GM19468 (cell line): ENCODE measurements around the gene DMWD.

Source experiments
- ATAC-seq: cut with Tn5 transposase; IDR thresholded peaks from one replicate; pipeline ENCODE4 v1.9.1; 2021; ENCODE audit warnings: mild to moderate bottlenecking, moderate library complexity, moderate number of reproducible peaks; ENCODE audit not compliant: unreplicated experiment; ENCODE audit errors: extremely low read depth

Gene DMWD, protein sequence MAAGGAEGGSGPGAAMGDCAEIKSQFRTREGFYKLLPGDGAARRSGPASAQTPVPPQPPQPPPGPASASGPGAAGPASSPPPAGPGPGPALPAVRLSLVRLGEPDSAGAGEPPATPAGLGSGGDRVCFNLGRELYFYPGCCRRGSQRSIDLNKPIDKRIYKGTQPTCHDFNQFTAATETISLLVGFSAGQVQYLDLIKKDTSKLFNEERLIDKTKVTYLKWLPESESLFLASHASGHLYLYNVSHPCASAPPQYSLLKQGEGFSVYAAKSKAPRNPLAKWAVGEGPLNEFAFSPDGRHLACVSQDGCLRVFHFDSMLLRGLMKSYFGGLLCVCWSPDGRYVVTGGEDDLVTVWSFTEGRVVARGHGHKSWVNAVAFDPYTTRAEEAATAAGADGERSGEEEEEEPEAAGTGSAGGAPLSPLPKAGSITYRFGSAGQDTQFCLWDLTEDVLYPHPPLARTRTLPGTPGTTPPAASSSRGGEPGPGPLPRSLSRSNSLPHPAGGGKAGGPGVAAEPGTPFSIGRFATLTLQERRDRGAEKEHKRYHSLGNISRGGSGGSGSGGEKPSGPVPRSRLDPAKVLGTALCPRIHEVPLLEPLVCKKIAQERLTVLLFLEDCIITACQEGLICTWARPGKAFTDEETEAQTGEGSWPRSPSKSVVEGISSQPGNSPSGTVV

DNA sequence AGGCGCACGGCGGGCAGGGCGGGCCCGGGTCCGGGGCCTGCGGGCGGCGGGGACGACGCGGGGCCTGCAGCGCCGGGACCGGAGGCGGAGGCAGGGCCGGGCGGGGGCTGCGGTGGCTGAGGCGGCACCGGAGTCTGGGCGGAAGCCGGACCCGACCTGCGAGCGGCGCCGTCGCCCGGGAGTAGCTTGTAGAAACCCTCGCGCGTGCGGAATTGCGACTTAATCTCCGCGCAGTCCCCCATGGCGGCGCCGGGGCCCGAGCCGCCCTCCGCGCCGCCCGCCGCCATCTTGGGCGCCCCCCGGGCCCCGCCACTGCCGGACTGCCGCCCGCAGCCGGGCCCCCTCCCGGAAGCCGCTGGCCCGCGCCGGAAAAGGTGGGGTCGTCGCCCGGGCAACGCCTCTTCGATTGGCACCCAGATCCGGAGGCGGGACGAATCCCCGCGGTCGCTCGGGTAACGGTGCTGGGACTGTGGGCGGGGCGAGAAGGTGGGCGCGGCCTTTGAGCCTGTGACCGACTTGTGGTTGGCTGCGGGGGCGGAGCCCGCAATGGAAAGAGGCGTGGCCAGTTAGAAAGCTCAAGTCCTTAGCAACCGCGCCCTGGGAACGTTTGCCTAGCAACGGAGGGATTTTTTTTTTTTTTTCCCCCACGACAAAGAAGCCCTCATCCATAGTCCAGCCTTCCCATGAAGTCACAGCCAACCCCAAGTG lies at the start of gene DMWD:
TSS of gene DMWD (minus strand) at position 376 of the 708 bp plus-strand sequence. CDS start at position 287, 89 bp downstream.
- peak; percentile 87 for ATAC-seq

DNA sequence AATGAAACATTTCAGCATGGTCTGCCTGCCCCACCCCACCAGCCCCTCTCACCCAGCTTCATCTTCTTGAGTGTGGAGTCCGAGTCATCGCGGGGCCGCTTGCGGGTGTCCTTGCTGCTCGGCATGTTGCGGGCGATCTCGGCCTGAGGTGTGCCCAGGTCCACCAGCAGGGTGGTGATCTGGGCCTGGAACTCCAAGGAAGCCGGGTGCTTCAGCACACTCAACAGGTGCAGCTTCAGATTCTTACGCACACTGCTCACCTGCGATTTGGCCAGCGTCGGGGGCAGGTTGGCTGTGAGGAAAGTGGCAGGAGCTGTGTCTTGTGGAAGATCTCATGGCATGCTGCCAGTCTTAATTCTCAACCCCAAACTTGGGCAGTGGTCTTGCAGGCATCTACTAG lies 49.6 kb upstream of the DMWD start:
- no peak for ATAC-seq

DNA sequence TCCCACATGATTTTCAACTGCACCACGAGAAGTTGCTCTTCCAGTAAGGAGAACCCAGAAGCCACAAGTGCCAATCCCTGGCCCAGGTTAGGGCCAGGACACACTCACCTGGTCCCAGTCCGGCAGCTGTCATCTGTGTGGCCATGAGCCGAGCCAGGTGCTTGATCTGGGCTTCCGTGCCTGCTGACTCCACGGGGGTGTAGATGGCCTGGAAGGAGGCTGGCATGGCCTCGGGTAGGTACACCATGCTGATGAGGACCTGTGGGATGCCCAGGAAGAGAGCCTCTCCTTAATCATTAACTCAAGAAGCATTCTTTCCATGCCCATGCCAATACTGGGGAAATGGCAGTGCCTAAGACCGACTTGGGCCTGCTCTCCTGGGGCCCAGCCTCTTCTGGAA lies 42.3 kb upstream of the DMWD start:
- ATAC-seq, result no peak

DNA sequence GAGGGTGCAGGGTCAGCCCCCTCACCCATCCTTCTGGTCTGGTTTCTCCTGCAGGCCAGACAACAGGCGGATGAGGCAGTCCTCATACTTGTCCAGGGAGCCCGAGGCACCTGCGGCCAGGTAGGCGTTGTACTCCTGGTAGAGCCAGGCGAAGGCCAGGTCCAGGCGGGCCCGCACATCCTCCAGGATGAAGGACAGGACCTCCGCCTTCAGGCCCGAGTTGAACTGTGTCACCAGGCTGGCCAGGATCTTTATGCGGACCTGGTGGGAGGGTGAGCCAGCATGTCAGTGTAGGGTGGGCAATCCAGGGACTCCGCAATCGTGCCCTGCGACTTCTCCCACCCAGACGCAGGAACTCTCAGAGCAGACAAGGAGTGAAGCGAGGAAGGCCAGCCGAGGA lies 36.3 kb upstream of the DMWD start:
- ATAC-seq, result no peak

DNA sequence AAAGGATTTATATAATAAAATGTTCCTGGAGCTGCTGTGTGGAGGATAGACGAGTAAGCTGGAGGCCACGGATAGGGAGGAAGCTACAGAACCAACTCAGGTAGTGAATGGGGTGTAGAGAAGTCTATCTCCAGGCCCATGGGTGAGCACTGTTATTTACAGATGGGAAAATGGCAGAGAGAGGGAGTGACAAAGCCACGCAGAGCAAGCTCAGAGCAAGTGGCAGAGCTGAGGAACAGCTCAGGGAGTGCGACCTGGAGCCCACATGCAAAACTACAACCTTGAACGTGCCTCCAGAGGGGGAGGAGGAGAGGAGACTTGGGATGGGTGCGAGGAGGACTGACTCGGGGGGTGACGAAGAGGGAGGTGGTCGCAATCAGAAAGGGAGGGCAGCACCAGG lies 35.9 kb upstream of the DMWD start:
- no peak for ATAC-seq

DNA sequence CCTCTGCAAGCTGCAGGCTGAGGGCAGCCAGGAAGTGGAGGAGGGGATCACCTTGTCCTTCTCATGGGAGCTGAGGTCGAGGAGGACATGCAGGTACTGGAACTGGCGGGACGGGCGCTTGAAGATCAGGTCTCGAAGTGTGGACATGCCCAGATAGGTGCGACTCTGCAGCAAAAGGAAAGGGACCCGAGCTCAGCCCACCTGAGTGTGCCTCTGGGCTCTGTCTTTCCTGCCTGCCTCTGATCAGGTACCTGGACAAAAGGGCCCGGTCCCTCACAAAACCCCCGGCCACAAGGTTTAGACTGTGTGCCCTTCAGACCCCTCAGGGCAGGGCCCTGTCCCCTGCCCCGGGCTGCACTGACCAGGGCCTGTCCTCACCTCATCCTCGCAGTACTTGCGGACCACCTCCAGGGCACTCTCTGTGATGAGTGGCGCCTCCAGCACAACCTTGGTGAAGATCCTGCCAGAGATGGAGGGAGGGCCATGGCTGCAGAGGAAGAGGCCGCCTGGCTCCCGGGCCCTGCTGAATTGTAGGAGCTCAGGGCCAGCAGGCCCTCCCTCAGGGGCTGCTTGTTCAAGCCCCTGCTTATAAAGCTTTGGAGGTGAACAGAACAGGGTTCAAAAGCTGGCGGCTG lies 34.9 kb upstream of the DMWD start:
- no peak for ATAC-seq

DNA sequence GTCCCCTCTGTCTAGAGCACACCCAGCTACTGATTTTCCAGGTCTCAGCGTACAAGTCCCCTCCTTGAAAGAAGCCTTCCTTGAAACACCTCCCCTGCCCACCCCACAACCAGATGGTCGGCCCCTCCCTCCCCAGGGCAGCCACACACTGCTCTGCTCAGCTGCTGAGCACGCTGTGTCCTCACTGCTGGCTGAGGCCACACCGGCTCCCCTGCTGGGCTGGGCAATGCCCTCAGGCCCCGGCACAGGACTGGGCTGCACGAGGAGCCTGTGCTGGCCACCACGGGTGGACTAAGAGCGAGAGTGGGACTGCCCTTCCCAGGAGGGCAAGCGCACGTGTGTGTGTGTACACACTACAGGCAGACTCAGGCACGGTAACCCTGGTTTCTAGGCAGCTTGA lies 34.3 kb upstream of the DMWD start:
- ATAC-seq, result no peak

DNA sequence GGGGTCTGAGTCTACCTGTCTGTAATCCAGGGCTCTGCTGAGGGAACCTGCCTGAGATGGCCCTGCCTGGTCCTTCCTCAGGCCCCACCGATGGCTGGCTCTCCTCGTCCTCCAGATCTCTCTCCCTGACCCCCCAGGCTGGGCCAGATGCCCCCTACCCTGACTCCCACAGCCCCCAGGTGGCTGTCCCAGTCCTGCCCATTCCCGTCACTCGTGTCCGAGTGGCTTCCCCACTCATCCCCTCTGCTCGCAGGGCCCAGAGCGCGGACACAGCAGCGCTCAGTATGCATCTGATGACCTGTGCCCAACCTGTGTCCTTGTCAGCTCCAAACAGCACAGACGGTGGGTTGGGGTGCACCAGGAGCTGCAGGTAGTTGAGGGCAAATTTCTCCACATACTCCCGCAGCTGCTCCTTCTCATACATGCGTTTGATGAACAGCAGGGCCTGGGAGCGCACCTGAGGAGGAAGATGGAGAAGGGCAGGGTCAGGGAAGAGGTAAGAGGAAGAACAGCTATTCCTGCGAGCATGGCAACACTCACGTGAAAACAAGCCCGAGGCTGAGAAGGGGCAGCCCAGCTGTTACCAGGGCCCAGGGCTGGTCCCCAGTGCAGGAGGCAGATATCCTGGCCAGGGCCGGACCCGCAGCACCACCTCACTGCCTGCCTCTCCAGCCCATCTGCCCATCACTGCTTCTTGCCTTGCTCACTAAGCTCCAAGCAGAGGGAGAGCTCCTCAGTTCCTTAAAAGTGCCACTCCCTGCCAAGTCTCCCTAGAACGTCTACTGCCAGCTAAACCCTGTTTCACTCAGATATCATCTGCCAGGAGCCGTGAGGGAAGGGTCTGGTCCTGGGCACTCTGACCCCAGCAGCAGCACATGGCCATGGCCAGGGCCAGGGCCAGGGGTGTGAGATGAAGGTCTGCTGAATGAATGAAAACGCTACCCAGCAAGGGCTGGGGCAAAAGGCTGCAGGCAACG lies 33.6 kb upstream of the DMWD start:
- no peak for ATAC-seq

DNA sequence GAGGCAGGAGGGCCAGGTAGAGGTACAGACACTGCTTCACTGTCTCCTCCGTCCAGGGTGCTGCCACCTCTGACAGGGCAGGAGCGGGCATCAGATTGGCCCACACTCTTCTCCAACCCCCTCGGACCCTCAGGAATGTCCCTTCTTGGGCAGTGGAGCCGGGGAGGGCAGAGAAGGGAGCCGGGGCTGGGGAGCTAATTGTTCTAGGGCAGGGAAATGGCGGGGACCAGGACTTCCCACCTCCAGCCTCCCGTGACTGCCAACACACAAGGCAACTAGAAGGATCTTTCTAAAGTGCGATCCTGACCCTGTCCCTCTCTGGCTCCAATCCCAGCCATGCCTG lies 32.6 kb upstream of the DMWD start:
- no peak for ATAC-seq

DNA sequence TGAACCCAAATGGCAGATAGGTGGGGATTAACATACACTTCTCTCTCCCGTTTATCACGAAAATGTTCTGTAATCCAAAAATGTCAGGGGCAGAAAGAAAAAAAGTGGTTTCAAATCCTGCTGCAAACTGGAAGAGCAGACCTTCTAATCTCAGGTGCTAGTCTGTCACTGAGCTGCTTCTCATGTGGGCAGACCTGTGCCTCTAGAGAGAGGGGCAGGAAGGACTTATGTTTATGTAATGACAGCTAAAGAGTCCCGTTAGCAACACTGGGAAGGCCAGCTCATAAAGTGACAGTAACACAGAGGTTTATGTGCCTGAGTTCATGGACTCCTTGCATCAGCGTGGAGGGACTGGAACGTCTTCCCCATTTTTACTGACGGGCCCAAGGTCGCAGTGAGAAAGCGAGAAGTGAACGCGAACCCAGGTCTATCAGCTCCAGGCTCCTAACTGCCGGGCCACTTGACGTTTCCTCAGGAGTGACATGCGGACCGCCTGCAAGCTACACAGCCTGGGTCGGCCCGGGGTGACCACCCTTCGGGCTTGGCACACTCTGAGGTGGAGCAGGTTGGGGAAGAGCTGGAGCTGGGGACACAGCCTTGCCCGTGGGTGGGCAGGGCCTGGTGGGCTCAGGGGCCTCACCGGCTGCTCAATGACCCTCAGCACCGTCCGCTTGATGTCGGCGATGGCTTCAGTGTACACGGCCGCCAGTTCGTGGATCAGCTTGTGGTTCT lies 32.1 kb upstream of the DMWD start:
- no peak for ATAC-seq

DNA sequence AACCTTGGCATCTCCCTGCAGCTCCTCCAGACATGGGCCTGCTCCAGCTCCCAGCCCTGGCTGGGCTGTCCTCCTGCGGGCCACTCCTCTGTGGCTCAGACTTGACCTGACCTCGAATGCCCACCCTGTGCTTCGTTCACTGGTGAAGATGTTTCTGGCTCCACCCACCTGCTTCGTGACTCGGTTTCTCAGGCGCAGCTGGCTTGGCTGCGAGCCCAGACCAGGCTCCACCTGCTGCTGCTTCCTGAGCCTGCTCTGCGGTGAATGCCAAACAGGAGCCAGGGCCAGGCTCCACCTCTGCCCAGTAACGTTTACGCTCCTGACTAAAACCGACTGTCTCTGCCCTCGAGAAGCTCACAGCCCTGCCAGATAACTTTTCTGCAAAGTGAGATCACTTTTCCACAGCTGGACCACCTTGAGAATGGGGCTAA lies 31.4 kb upstream of the DMWD start:
- ATAC-seq, result no peak

DNA sequence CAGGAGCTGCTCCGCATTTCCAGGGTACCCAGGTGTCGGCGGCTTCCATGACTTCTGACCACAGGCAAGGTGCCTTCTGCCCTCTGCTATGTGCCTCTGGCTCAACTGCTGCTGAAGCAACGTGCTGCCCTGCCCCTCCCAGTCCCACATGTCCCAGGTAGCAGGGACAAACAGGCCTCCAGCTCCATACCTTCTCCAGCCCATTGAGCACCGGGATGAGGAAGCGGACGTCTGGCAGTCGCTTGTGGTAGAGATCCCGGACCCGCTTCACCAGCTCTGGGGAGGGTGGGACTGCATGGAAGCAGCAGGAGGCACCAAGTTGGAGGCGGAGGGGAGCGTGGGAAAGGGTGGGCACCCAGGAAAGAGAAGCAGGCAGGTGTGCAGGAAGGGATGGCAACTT lies 30.5 kb upstream of the DMWD start:
- no peak for ATAC-seq

DNA sequence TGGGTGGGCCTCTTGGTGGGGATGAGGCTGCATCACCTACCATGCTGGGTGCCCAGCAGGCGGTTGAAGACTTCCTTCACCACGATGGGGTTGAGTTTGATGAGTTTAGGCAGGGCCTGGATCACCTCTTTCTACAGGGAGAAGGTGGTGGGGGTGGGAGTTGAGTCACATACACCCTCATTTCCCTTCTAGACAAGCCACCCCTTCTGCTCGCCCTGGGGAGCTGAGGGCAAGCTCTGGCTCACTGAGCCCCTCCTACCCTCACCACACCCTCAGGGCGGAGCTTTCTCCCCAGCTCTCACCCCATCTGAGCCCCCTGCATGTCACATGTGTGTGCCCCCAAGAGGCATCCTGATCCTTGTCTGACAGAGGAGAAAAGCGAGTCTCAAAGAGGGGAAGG lies 30.1 kb upstream of the DMWD start:
- no peak for ATAC-seq

DNA sequence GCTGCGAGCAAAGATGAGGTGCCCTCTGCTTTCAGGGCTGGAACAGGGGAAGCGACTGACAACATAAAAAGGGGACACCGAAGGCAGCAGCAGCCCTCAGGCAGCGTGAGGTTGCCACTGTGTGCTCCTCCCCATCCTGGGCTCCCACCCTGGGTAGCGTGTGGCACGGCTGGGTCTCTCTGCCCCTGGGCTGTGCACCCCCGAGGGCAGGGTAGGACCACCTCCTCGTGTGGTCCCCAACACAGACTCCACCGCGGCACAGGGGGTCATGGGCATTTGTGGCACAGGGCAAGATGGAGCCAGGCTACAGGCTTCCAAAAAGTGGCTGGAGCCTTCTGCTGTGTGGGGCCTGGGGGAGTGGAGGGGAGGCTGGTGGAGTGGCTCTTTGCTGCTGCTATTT lies 28.9 kb upstream of the DMWD start:
- ATAC-seq, result no peak

DNA sequence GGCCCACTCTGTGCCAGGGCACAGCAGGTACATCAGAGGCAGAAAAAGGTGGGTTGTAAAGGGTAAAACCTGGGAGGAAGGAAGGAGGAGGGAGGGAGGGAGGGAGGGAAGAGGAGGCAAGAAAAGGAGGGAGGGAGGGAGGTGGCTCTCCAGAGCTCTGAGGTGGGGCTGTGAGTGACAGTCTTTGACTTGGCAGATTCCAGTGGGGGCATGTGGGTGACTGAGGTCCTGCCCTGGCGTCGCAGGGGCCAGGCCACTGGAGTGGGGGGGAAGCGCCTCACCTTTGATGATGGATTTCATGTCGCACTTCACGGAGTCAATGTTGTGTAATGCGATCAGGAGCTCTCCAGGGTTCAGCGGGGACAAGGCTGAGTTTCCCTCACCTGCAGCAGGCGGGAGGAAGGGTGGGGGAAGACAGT lies 28.5 kb upstream of the DMWD start:
- ATAC-seq, result no peak

DNA sequence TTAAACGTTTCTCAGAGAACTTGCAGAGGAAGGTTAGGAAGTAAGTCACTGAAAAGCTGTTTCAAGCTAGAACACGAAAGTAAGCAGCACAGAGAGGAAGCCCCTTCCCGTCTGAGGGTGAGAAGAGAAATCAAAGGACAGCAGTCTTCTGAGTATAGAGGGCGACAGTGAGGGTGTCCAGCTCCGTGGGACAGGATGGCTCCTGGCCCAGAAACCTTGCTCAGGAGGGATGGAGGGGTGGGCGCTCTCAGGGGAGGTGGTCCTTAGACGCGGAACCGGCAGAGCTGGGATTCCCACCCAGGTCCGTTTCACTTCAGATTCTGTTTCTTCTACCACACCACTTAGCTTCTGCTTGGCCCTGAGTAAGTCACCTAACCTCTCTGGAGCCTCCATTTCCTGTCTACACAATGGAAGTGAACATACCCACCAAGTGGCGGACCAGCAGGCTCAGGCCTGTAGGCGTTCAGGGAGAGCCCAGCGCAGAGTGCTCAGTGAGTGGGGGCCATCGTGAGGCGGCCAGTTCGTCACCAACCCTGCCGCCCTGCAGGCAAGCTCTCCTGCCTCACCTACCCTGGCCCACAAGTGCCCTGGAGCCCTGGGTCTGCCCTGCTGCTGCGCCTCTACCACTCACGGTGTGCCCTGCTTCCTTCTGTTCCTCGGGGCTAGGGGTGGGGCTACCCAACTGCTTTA lies 27.9 kb upstream of the DMWD start:
- ATAC-seq, result no peak

DNA sequence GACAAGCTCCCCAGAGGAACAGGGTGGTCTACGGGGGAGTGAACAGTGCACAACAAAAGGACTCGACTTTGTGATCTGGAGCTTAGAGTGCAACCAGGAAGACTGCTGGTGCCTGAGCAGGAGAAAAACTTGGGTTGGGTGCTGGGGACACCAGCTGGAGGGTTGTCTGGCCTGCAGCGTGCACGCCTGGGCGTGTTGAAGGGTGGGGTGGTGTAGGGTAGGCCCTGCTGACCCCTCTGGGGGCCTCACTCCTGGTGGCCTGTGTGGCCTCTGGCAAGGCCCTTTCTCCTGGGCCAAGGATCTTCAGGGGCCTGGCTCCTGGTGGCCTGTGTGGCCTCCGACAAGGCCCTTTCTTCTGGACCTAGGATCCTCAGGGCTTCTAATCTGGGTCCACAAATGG lies 27.1 kb upstream of the DMWD start:
- ATAC-seq, result no peak

DNA sequence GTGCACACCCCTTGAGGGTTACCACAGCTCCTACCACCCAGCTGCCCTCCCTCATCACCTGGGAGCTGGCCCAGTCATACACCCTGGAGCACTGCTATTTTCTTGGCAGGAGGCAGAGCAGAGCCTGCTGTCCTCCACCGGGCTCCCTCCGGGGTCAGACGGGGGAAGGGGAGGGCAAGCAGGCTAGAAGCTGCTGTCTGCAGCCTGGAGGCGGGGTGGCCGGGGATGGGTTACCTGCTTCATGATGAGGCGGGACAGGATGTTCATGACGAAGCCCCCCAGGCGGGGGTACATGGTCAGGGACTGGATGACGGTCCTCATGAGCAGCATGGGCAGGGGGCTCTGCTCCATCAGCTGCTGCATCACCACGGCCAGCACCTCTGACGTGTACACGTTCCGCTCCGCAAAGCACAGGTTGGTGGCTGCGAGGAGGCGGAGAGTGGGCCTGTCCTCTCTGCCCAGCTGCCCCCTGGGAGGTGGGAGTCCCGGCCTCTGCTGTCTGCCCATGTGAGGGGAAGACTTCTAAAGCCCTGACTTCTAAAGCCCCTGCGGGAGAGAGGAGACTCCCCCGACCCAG lies 25.2 kb upstream of the DMWD start:
- ATAC-seq, result no peak
